Endothelial cell of umbilical vein (primary cell): ENCODE measurements around the gene LNPEP.

Experiments used
- CTCF ChIP-seq, 2 donors: IDR thresholded peaks; 1 replicate in 1 of 2; 2 replicates in 1 of 2; pipeline ENCODE4 v1.5.1; 2011; ENCODE audit warnings: low read length in 2 of 2, mild to moderate bottlenecking in 2 of 2, moderate library complexity in 2 of 2, control low read depth in 1 of 2, inconsistent platforms in 1 of 2, low read depth in 1 of 2; ENCODE audit not compliant: insufficient read depth in 1 of 2; ENCODE audit errors: extremely low read depth in 1 of 2
- EZH2 ChIP-seq: IDR thresholded peaks from 2 replicates; pipeline ENCODE4 v1.6.1; 2012; ENCODE audit warnings: borderline replicate concordance, low read depth, mild to moderate bottlenecking, moderate library complexity, low read length, inconsistent platforms; ENCODE audit not compliant: severe bottlenecking
- FOS ChIP-seq: IDR thresholded peaks from 2 replicates; pipeline ENCODE4 v1.6.1; 2011; ENCODE audit warnings: mild to moderate bottlenecking, low read length, moderate library complexity, borderline replicate concordance; ENCODE audit not compliant: insufficient read depth
- GATA2 ChIP-seq: IDR thresholded peaks from 2 replicates; pipeline ENCODE4 v1.7.0; 2011; ENCODE audit warnings: low read depth, mild to moderate bottlenecking, moderate library complexity, mixed read lengths, low read length; ENCODE audit not compliant: insufficient read length, insufficient read depth
- JUN ChIP-seq: IDR thresholded peaks from 2 replicates; pipeline ENCODE4 v1.6.1; 2011; ENCODE audit warnings: borderline replicate concordance, low read depth; ENCODE audit not compliant: insufficient read length, insufficient read depth
- MAX ChIP-seq: IDR thresholded peaks from 2 replicates; pipeline ENCODE4 v1.6.1; 2011; ENCODE audit not compliant: insufficient read depth, insufficient read length
- MYC ChIP-seq: IDR thresholded peaks from one replicate; pipeline ENCODE4 v1.6.1; 2011; ENCODE audit warnings: mild to moderate bottlenecking, low read depth, low read length
- POLR2A ChIP-seq: IDR thresholded peaks from 2 replicates; pipeline ENCODE4 v1.6.1; 2012; ENCODE audit warnings: low read depth, mild to moderate bottlenecking, control low read depth, low read length
- POLR2AphosphoS5 ChIP-seq: IDR thresholded peaks from 2 replicates; pipeline ENCODE4 v1.6.1; 2012; ENCODE audit warnings: low read depth, mild to moderate bottlenecking, control low read depth, low read length, moderate library complexity; ENCODE audit not compliant: insufficient read depth

DNA sequence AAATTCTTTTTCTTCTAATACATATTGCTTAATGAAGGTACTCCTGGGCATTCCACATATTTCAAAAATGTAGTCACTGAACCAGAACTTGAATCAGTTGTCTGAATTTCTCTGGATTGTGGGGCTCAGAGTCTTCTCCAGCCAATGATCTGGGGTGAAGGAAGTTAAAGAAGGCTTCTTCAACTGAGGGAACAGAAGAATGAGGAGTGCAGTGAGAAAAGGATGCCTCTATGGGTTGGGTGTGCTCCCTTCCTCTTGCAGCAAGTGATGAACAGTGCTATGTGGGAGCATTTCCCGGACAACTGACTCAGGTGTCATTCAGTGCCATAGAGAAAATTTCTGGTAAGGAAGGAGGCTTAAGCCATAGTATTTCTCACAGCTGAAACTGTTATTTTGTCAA, 7.9 kb downstream of the LNPEP start:
- TF ChIP-seq EZH2 (no peak), CTCF (IDR thresholded peaks at IDR 0.05; ENCODE audit: extremely low read depth in 1 of 2, insufficient read depth in 1 of 2, low read depth in 1 of 2, low read length in 2 of 2) (no peak), POLR2A (no peak), MYC (no peak), POLR2AphosphoS5 (no peak), MAX (no peak), FOS (no peak), GATA2 (no peak), JUN (no peak)
